ENCODE measurements around the gene DYNLT2B. TPM values are rescaled to one million over a fixed set of nuclear protein-coding genes. Genes with fewer than 3 reads are reported as not detected.

DYNLT2B gene
- total RNA-seq, 4 donors from 2014 or later: 2.4 to 4.4 (median 3.7) TPM; not detected in 1

GRCh38 chr3:196335503-196335948, 17.5 kb upstream of the DYNLT2B start:
- H3K4me1 ChIP-seq: no peaks in the 10 kb centered on the region
- in situ Hi-C loops (cut with MboI; ENCODE audit: low pct_ligation_motif_present in 1 of 4, low pct_unique_long_range_greater_than_20kb in 1 of 4, low sequenced_read_pairs in 3 of 4) (no loop called here), intact Hi-C loops (cut with DNase I; ENCODE audit: low total_unique reads) (no loop called here)
- 77% methylated on average over 12 of the region's 12 CpGs; no CpG with 5 or more reads in 1 of the 2 donors for WGBS, 2 donors (ENCODE audit: low coverage in 1 of 2)
- no peaks in the 10 kb centered on the region for H3K27me3 ChIP-seq
- H3K27ac ChIP-seq: no peak overlapping the region
- H3K4me3 ChIP-seq: no peak overlapping the region
- no peak for TF ChIP-seq CTCF (IDR thresholded peaks at IDR 0.05)
- TF ChIP-seq POLR2A (IDR thresholded peaks at IDR 0.05): no peak
- TF ChIP-seq POLR2AphosphoS5 (IDR thresholded peaks at IDR 0.05): no peak
- TF ChIP-seq EP300 (IDR thresholded peaks at IDR 0.05; ENCODE audit: low read depth): no peak
- DNase-seq: no peak
- no peaks in the 10 kb centered on the region for H3K36me3 ChIP-seq
- H3K9me3 ChIP-seq: no peaks in the 10 kb centered on the region

GRCh38 chr3:196334982-196335381, 16.9 kb upstream of the DYNLT2B start:
- no peaks in the 10 kb centered on the region for H3K36me3 ChIP-seq
- intact Hi-C loops (cut with DNase I; ENCODE audit: low total_unique reads): no loop called here
- no peaks in the 10 kb centered on the region for H3K27me3 ChIP-seq
- H3K9me3 ChIP-seq: no peaks in the 10 kb centered on the region
- H3K27ac ChIP-seq: no peak overlapping the region
- no CpG with 5 or more reads among the region's 1 CpG for WGBS, 2 donors (ENCODE audit: low coverage in 1 of 2)
- no peak for DNase-seq
- no peak overlapping the region for H3K4me3 ChIP-seq
- in situ Hi-C loops (cut with MboI; ENCODE audit: low pct_ligation_motif_present in 1 of 4, low pct_unique_long_range_greater_than_20kb in 1 of 4, low sequenced_read_pairs in 3 of 4): no loop called here
- TF ChIP-seq POLR2AphosphoS5 (IDR thresholded peaks at IDR 0.05): no peak
- TF ChIP-seq POLR2A (IDR thresholded peaks at IDR 0.05): no peak
- TF ChIP-seq EP300 (IDR thresholded peaks at IDR 0.05; ENCODE audit: low read depth): no peak
- no peak for TF ChIP-seq CTCF (IDR thresholded peaks at IDR 0.05)
- H3K4me1 ChIP-seq: no peaks in the 10 kb centered on the region

- no peak overlapping the region for H3K27ac ChIP-seq
- H3K4me3 ChIP-seq: no peak overlapping the region
- no peaks in the 10 kb centered on the region for H3K9me3 ChIP-seq
- 72 to 84% methylated on average over 6 to 8 of the region's 8 CpGs for WGBS, 2 donors (ENCODE audit: low coverage in 1 of 2)
- no peak for DNase-seq
- H3K36me3 ChIP-seq: no peaks in the 10 kb centered on the region
- H3K4me1 ChIP-seq: no peaks in the 10 kb centered on the region
- TF ChIP-seq CTCF (IDR thresholded peaks at IDR 0.05): no peak
- in situ Hi-C loops (cut with MboI; ENCODE audit: low pct_ligation_motif_present in 1 of 4, low pct_unique_long_range_greater_than_20kb in 1 of 4, low sequenced_read_pairs in 3 of 4): no loop called here
- peaks cover 13% of the 10 kb centered on the region for H3K27me3 ChIP-seq
- intact Hi-C loops (cut with DNase I; ENCODE audit: low total_unique reads): no loop called here
These were observed 14.1 kb upstream of the DYNLT2B start for GRCh38 chr3:196332168-196332567.

- TF ChIP-seq EP300 (IDR thresholded peaks at IDR 0.05; ENCODE audit: low read depth) (no peak), POLR2A (IDR thresholded peaks at IDR 0.05) (no peak), POLR2AphosphoS5 (IDR thresholded peaks at IDR 0.05) (no peak)
- Histone ChIP-seq H3K9me3 (no peaks in the 10 kb centered on the region), H3K27me3 (peaks cover 14% of the 10 kb centered on the region), H3K4me3 (no peak overlapping the region), H3K27ac (no peak overlapping the region), H3K36me3 (no peaks in the 10 kb centered on the region), H3K4me1 (no peaks in the 10 kb centered on the region)
- no peak for DNase-seq
- intact Hi-C loops (cut with DNase I; ENCODE audit: low total_unique reads) (no loop called here), in situ Hi-C loops (cut with MboI; ENCODE audit: low pct_ligation_motif_present in 1 of 4, low pct_unique_long_range_greater_than_20kb in 1 of 4, low sequenced_read_pairs in 3 of 4) (no loop called here)
- WGBS, 2 donors (ENCODE audit: low coverage in 1 of 2): 50 to 65% methylated on average over 3 to 6 of the region's 6 CpGs
These were observed 9.4 kb upstream of the DYNLT2B start for GRCh38 chr3:196327405-196327804.

- no peak for DNase-seq
- intact Hi-C loops (cut with DNase I; ENCODE audit: low total_unique reads): no loop called here
- WGBS, 2 donors (ENCODE audit: low coverage in 1 of 2): 83% methylated on average over 9 of the region's 9 CpGs; no CpG with 5 or more reads in 1 of the 2 donors
- Histone ChIP-seq H3K4me1 (no peaks in the 10 kb centered on the region), H3K4me3 (no peak overlapping the region), H3K36me3 (no peaks in the 10 kb centered on the region), H3K27ac (no peak overlapping the region), H3K9me3 (no peaks in the 10 kb centered on the region), H3K27me3 (peaks cover 14% of the 10 kb centered on the region)
- in situ Hi-C loops (cut with MboI; ENCODE audit: low pct_ligation_motif_present in 1 of 4, low pct_unique_long_range_greater_than_20kb in 1 of 4, low sequenced_read_pairs in 3 of 4): no loop called here
- TF ChIP-seq CTCF (IDR thresholded peaks at IDR 0.05): no peak
- TF ChIP-seq POLR2A (IDR thresholded peaks at IDR 0.05): no peak
- TF ChIP-seq POLR2AphosphoS5 (IDR thresholded peaks at IDR 0.05): no peak
- no peak for TF ChIP-seq EP300 (IDR thresholded peaks at IDR 0.05; ENCODE audit: low read depth)
These were observed 8.9 kb upstream of the DYNLT2B start for GRCh38 chr3:196326936-196327335.

Measured in transverse colon (tissue), 4 donors.